CD4-positive, alpha-beta T cell (primary cell): ENCODE data around the gene ICAM1. TPM values are rescaled to one million over a fixed set of nuclear protein-coding genes. Genes with fewer than 3 reads are reported as not detected.
A peak's percentile ranks its signal among the peaks of the same experiment; 100 is the strongest.

Experiments
- ATAC-seq: fragments of 200-7000 bp; cut with Tn5 transposase; one replicate; pipeline ENCODE4 v1.10.0; 2022; ENCODE audit warnings: mild to moderate bottlenecking; ENCODE audit not compliant: poor library complexity
- CTCF ChIA-PET: fragments of 350-600 bp; sonication (Branson Sonifier 250); formaldehyde crosslinking; loops from one replicate; lab custom pipeline; 2021; ENCODE audit warnings: antibody characterized with exemption, inconsistent platforms; lab: Charles Lee
- POLR2A ChIA-PET: fragments of 350-600 bp; sonication (Branson Sonifier 250); formaldehyde crosslinking; loops from one replicate; lab custom pipeline; 2021; ENCODE audit warnings: antibody characterized with exemption, inconsistent platforms; lab: Charles Lee
- DNase-seq, 14 experiments: peaks; one replicate each; pipeline ENCODE4 v3.0.0-alpha.2; 2013 to 2020; ENCODE audit warnings: mixed read lengths in 2 of 14
- H3K27ac ChIP-seq, 2 donors: one replicate each; pipeline versions ENCODE4 v1.5.1 to v1.7.0; 2013; ENCODE audit warnings: low read length in 2 of 2, low read depth in 1 of 2, mild to moderate bottlenecking in 1 of 2
- H3K27me3 ChIP-seq, 2 experiments: 1 replicate in 1 of 2; 2 replicates in 1 of 2; pipeline versions ENCODE4 v1.6.1 to v1.7.0; 2013; ENCODE audit warnings: low read length in 2 of 2, control low read depth in 1 of 2, mild to moderate bottlenecking in 1 of 2, moderate library complexity in 1 of 2; ENCODE audit not compliant: insufficient read depth in 2 of 2, control insufficient read depth in 1 of 2
- H3K36me3 ChIP-seq: one replicate; pipeline ENCODE4 v1.6.1; 2013; ENCODE audit warnings: low read length, control low read depth; ENCODE audit not compliant: insufficient read depth
- H3K4me1 ChIP-seq: one replicate; pipeline ENCODE4 v1.6.1; 2013; ENCODE audit warnings: low read length, control low read depth; ENCODE audit not compliant: insufficient read depth
- H3K4me3 ChIP-seq: one replicate; pipeline ENCODE4 v1.5.1; 2013; ENCODE audit warnings: mild to moderate bottlenecking, low read length, moderate library complexity
- H3K9me3 ChIP-seq, 2 experiments: 1 replicate in 1 of 2; 2 replicates in 1 of 2; pipeline versions ENCODE4 v1.6.1 to v1.7.0; 2013; ENCODE audit warnings: low read length in 2 of 2, mild to moderate bottlenecking in 2 of 2, control low read depth in 1 of 2, moderate library complexity in 1 of 2; ENCODE audit not compliant: control insufficient read depth in 1 of 2, insufficient read depth in 1 of 2
- H3K27ac Mint-ChIP-seq: one replicate; pipeline ENCODE4 v1.8.0; 2020; ENCODE audit warnings: mixed read lengths
- H3K27me3 Mint-ChIP-seq: one replicate; pipeline ENCODE4 v1.8.0; 2021; ENCODE audit warnings: mixed read lengths
- H3K36me3 Mint-ChIP-seq: one replicate; pipeline ENCODE4 v1.8.0; 2021; ENCODE audit warnings: low read depth, mixed read lengths
- H3K4me1 Mint-ChIP-seq: one replicate; pipeline ENCODE4 v1.8.0; 2021; ENCODE audit warnings: low read depth, mixed read lengths
- H3K4me3 Mint-ChIP-seq: one replicate; pipeline ENCODE4 v1.8.0; 2020; ENCODE audit warnings: mild to moderate bottlenecking, mixed read lengths
- H3K9me3 Mint-ChIP-seq: one replicate; pipeline ENCODE4 v1.8.0; 2020; ENCODE audit warnings: mixed read lengths
- intact Hi-C, 2 experiments: fragments of 100-400 bp; cut with DNase I in 1 of 2; cut with micrococcal nuclease in 1 of 2; formaldehyde crosslinking; loops; one replicate each; pipeline versions ENCODE4 v1.15.1 to v1.9.0; 2023 to 2025; cut with DNase I, micrococcal nuclease
- total RNA-seq, 174 experiments: library from RNA in 2 of 174; stranded (reverse) in 2 of 174; gene quantifications; one replicate each; pipeline ENCODE4 v1.2.3 and lab custom pipeline; 2021 to 2026
- TF ChIP-seq, protein P1 (sequence below): fragments of 200-600 bp; IDR thresholded peaks from one replicate; pipeline ENCODE4 v1.8.0; 2022; ENCODE audit warnings: antibody characterized with exemption, mild to moderate bottlenecking

Gene ICAM1
- total RNA-seq, 2 experiments from 2014 or later: 7.0 to 7.4 TPM

- ChIA-PET CTCF (interaction anchor here (1.5 kb wide), 1 partner anchor 26 kb away, joined by 6 read pairs; no protein-coding TSS in a partner anchor), POLR2A (interaction anchor here (2.2 kb wide), 1 partner anchor 25 kb away, joined by 10 read pairs; the partner anchor contains the start of gene ICAM1)
- H3K9me3 Mint-ChIP-seq: no peaks in the 10 kb centered on the region
- peaks cover 58% of the 10 kb centered on the region for H3K4me1 ChIP-seq
- peaks cover 38% of the 10 kb centered on the region for H3K4me1 Mint-ChIP-seq
- intact Hi-C loops: no loop called here
- no peak overlapping the region for H3K27ac Mint-ChIP-seq
- no peak overlapping the region for H3K27ac ChIP-seq
- H3K36me3 ChIP-seq: no peaks in the 10 kb centered on the region
- peaks cover 53 to 56% of the 10 kb centered on the region in 2 experiments for H3K27me3 ChIP-seq
- no peaks in the 10 kb centered on the region for H3K36me3 Mint-ChIP-seq
- H3K4me3 ChIP-seq: peak overlapping the region; percentile 57
- TF ChIP-seq, protein P1, sequence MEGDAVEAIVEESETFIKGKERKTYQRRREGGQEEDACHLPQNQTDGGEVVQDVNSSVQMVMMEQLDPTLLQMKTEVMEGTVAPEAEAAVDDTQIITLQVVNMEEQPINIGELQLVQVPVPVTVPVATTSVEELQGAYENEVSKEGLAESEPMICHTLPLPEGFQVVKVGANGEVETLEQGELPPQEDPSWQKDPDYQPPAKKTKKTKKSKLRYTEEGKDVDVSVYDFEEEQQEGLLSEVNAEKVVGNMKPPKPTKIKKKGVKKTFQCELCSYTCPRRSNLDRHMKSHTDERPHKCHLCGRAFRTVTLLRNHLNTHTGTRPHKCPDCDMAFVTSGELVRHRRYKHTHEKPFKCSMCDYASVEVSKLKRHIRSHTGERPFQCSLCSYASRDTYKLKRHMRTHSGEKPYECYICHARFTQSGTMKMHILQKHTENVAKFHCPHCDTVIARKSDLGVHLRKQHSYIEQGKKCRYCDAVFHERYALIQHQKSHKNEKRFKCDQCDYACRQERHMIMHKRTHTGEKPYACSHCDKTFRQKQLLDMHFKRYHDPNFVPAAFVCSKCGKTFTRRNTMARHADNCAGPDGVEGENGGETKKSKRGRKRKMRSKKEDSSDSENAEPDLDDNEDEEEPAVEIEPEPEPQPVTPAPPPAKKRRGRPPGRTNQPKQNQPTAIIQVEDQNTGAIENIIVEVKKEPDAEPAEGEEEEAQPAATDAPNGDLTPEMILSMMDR: no peak
- ATAC-seq: peak; percentile 71
- DNase-seq: peak; percentile 44 to 89 (median 64)
- peak overlapping the region; percentile 81 for H3K4me3 Mint-ChIP-seq
- peaks cover 0 to 48% of the 10 kb centered on the region in 2 experiments for H3K9me3 ChIP-seq
- H3K27me3 Mint-ChIP-seq: peaks cover 60% of the 10 kb centered on the region
These were observed 24.5 kb downstream of the ICAM1 start for GRCh38 chr19:10295305-10295846.

DNA sequence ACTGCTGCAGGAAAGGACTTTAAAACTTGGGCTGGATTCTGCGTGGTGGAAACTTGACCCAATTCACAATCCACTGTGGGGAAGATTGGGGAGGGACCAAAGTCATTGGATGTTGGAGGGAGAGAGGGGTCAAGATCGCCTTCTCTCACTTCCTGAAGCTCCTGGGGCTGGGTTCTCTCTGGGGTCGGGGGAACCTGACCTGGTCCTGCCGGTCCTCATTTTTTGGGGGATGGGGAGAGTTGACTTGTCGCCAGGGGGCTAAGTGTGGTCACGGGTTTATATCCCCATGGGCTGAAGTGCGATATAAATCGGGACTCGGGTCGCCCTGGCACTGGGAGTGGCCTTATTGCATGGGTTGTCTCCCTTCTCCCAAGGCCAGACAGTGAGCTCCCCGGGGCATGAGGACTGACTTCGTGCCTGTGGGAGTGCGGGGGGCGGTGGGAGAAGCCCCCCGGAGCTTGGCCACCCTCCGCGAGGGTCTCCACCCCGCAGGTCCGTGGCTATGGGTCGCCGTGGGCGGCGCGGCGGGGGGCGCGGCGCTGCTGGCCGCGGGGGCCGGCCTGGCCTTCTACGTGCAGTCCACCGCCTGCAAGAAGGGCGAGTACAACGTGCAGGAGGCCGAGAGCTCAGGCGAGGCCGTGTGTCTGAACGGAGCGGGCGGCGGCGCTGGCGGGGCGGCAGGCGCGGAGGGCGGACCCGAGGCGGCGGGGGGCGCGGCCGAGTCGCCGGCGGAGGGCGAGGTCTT, 25.1 kb downstream of the ICAM1 start:
- peaks cover 47 to 50% of the 10 kb centered on the region in 2 experiments for H3K27me3 ChIP-seq
- DNase-seq (peak in 1 of 14 experiments; percentile 27), ATAC-seq (no peak)
- POLR2A ChIA-PET: interaction anchor here (2.2 kb wide), 1 partner anchor 25 kb away, joined by 10 read pairs; the partner anchor contains the start of gene ICAM1
- CTCF ChIA-PET: interaction anchor here (1.5 kb wide), 1 partner anchor 27 kb away, joined by 6 read pairs; no protein-coding TSS in a partner anchor
- H3K9me3 ChIP-seq: peaks cover 0 to 41% of the 10 kb centered on the region in 2 experiments
- intact Hi-C loops: no loop called here
- H3K4me3 ChIP-seq: peak overlapping the region; percentile 57
- peak overlapping the region; percentile 81 for H3K4me3 Mint-ChIP-seq
- H3K36me3 Mint-ChIP-seq: no peaks in the 10 kb centered on the region
- peaks cover 53% of the 10 kb centered on the region for H3K27me3 Mint-ChIP-seq
- H3K9me3 Mint-ChIP-seq: no peaks in the 10 kb centered on the region
- H3K27ac ChIP-seq: no peak overlapping the region
- H3K4me1 Mint-ChIP-seq: peaks cover 31% of the 10 kb centered on the region
- H3K36me3 ChIP-seq: no peaks in the 10 kb centered on the region
- no peak overlapping the region for H3K27ac Mint-ChIP-seq
- peaks cover 51% of the 10 kb centered on the region for H3K4me1 ChIP-seq
- TF ChIP-seq, protein P1: no peak

GRCh38 chr19:10299545-10300458, 28.9 kb downstream of the ICAM1 start:
- H3K27ac Mint-ChIP-seq: no peak overlapping the region
- ATAC-seq: no peak
- Histone ChIP-seq H3K27me3 (peaks cover 11 to 12% of the 10 kb centered on the region in 2 experiments), H3K36me3 (peaks cover 2% of the 10 kb centered on the region), H3K4me1 (peaks cover 14% of the 10 kb centered on the region), H3K4me3 (no peak overlapping the region), H3K27ac (no peak overlapping the region), H3K9me3 (peaks cover 0 to 6% of the 10 kb centered on the region in 2 experiments)
- peak in 1 of 14 experiments; percentile 29 for DNase-seq
- intact Hi-C loops: no loop called here
- TF ChIP-seq, protein P1: no peak
- peaks cover 11% of the 10 kb centered on the region for H3K4me1 Mint-ChIP-seq
- CTCF ChIA-PET: interaction anchor here (0.8 to 1.5 kb wide), 2 partner anchors 30 to 91 kb away, joined by 3 to 4 read pairs; no protein-coding TSS in a partner anchor
- POLR2A ChIA-PET: no interaction called here
- H3K36me3 Mint-ChIP-seq: no peaks in the 10 kb centered on the region
- H3K9me3 Mint-ChIP-seq: no peaks in the 10 kb centered on the region
- peaks cover 15% of the 10 kb centered on the region for H3K27me3 Mint-ChIP-seq
- H3K4me3 Mint-ChIP-seq: peak overlapping the region; percentile 20
